H1 (cell line): ENCODE data around the gene RXRA. TPM values are rescaled to one million over a fixed set of nuclear protein-coding genes. Genes with fewer than 3 reads are reported as not detected.

Experiments
- CTCF ChIA-PET: fragments of 300-600 bp; sonication (Branson Sonifier 250); formaldehyde crosslinking; loops from one replicate; lab custom pipeline; 2021; ENCODE audit not compliant: partially characterized antibody; lab: Charles Lee
- POLR2A ChIA-PET: fragments of 300-600 bp; sonication (Branson Sonifier 250); formaldehyde crosslinking; loops from one replicate; lab custom pipeline; 2021; ENCODE audit warnings: inconsistent platforms; ENCODE audit not compliant: partially characterized antibody; lab: Charles Lee
- DNase-seq, 2 experiments: peaks; one replicate each; pipeline versions ENCODE4 v3.0.0 to v3.0.0-alpha.2; 2010 to 2022; ENCODE audit warnings: low spot score in 2 of 2, low read depth in 1 of 2, mixed read lengths in 1 of 2
- FAIRE-seq: peaks from 2 replicates; lab custom pipeline; 2011; peaks lifted over from hg19 to GRCh38; lab: Jason Lieb, UNC
- H2AFZ ChIP-seq: 2 replicates; pipeline ENCODE4 v1.8.1; 2012; ENCODE audit warnings: low read length, inconsistent platforms
- H2AK5ac ChIP-seq: 2 replicates; pipeline ENCODE4 v1.6.1; 2013; ENCODE audit warnings: low read depth, low read length
- H2BK120ac ChIP-seq: replicated peaks from 2 replicates; pipeline ENCODE3; 2013; ENCODE audit warnings: low read depth, low read length, inconsistent platforms
- H2BK12ac ChIP-seq: 2 replicates; pipeline ENCODE4 v1.6.1; 2013; ENCODE audit warnings: low read depth, low read length
- H2BK15ac ChIP-seq: 2 replicates; pipeline ENCODE4 v1.6.1; 2013; ENCODE audit warnings: low read length
- H2BK20ac ChIP-seq: 2 replicates; pipeline ENCODE4 v1.6.1; 2013; ENCODE audit warnings: low read length
- H2BK5ac ChIP-seq: 2 replicates; pipeline ENCODE4 v1.6.1; 2013; ENCODE audit warnings: low read depth, low read length
- H3K14ac ChIP-seq: 2 replicates; pipeline ENCODE4 v1.6.1; 2013; ENCODE audit warnings: inconsistent platforms; ENCODE audit not compliant: insufficient read length
- H3K18ac ChIP-seq: 2 replicates; pipeline ENCODE4 v1.6.1; 2013; ENCODE audit warnings: low read length; ENCODE audit errors: extremely low read depth
- H3K23ac ChIP-seq: 2 replicates; pipeline ENCODE4 v1.6.1; 2013; ENCODE audit warnings: inconsistent platforms; ENCODE audit not compliant: insufficient read length
- H3K23me2 ChIP-seq: 2 replicates; pipeline ENCODE4 v1.6.1; 2013; ENCODE audit warnings: low read depth, low read length
- H3K27ac ChIP-seq: 2 replicates; pipeline ENCODE4 v1.6.1; 2011; ENCODE audit warnings: low read depth, low read length, inconsistent platforms
- H3K27me3 ChIP-seq, 4 experiments: replicated peaks in 1 of 4; 1 replicate in 1 of 4; 2 replicates in 3 of 4; pipeline versions ENCODE4 v1.6.1 to v1.8.1; 2011 to 2013; ENCODE audit warnings: low read length in 3 of 4, mild to moderate bottlenecking in 3 of 4, inconsistent platforms in 2 of 4, mixed read lengths in 2 of 4, moderate library complexity in 1 of 4; ENCODE audit not compliant: control insufficient read depth in 3 of 4, insufficient read depth in 3 of 4; ENCODE audit errors: extremely low read depth in 1 of 4
- H3K36me3 ChIP-seq, 4 experiments: 2 replicates each; pipeline versions ENCODE4 v1.6.1 to v1.8.1; 2011 to 2013; ENCODE audit warnings: mild to moderate bottlenecking in 4 of 4, low read length in 3 of 4, moderate library complexity in 2 of 4, control low read depth in 1 of 4, inconsistent platforms in 1 of 4; ENCODE audit not compliant: insufficient read depth in 4 of 4, control insufficient read depth in 2 of 4
- H3K4ac ChIP-seq: replicated peaks from 2 replicates; pipeline ENCODE3; 2013; ENCODE audit warnings: low read length, low read depth, mixed read lengths, inconsistent platforms; ENCODE audit not compliant: insufficient read length
- H3K4me1 ChIP-seq, 4 experiments: replicated peaks in 1 of 4; 1 replicate in 1 of 4; 2 replicates in 3 of 4; pipeline versions ENCODE4 v1.6.1 to v1.8.1; 2011 to 2013; ENCODE audit warnings: low read length in 3 of 4, inconsistent platforms in 2 of 4, mixed read lengths in 1 of 4; ENCODE audit not compliant: insufficient read depth in 4 of 4, control insufficient read depth in 3 of 4
- H3K4me2 ChIP-seq, 2 experiments: 2 replicates each; pipeline versions ENCODE4 v1.6.1 to v1.8.1; 2011 to 2013; ENCODE audit warnings: low read depth in 2 of 2, low read length in 2 of 2, control low read depth in 1 of 2, inconsistent platforms in 1 of 2, mild to moderate bottlenecking in 1 of 2; ENCODE audit not compliant: insufficient read depth in 1 of 2
- H3K4me3 ChIP-seq, 4 experiments: fragments of 200-600, 300-600 bp in 1 of 4; sonication (generic), shearing (Covaris generic), sonication (Bioruptor Twin) in 1 of 4; 2 replicates each; pipeline versions ENCODE4 v1.5.1 to v1.8.1; 2011 to 2016; ENCODE audit warnings: low read length in 4 of 4, low read depth in 3 of 4, control low read depth in 2 of 4, inconsistent platforms in 2 of 4, mild to moderate bottlenecking in 2 of 4, mixed read lengths in 1 of 4, moderate library complexity in 1 of 4; ENCODE audit not compliant: insufficient read depth in 2 of 4; ENCODE audit errors: extremely low read depth in 1 of 4
- H3K56ac ChIP-seq: replicated peaks from 2 replicates; pipeline ENCODE3; 2013; ENCODE audit warnings: low read depth, mild to moderate bottlenecking, mixed read lengths, low read length, inconsistent platforms; ENCODE audit not compliant: insufficient read length
- H3K79me1 ChIP-seq: 2 replicates; pipeline ENCODE4 v1.6.1; 2013; ENCODE audit warnings: low read depth, low read length, control low read depth
- H3K79me2 ChIP-seq, 2 experiments: 2 replicates each; pipeline versions ENCODE4 v1.6.1 to v1.8.1; 2012 to 2013; ENCODE audit warnings: low read length in 2 of 2, mild to moderate bottlenecking in 2 of 2, inconsistent platforms in 1 of 2; ENCODE audit not compliant: insufficient read depth in 2 of 2, control insufficient read depth in 1 of 2
- H3K9ac ChIP-seq, 4 experiments: replicated peaks in 1 of 4; 1 replicate in 1 of 4; 2 replicates in 3 of 4; pipeline versions ENCODE4 v1.6.1 to v1.8.1; 2011 to 2013; ENCODE audit warnings: low read depth in 3 of 4, low read length in 3 of 4, control low read depth in 2 of 4, mild to moderate bottlenecking in 2 of 4, moderate library complexity in 2 of 4, inconsistent platforms in 1 of 4; ENCODE audit errors: extremely low read depth in 1 of 4
- H3K9me3 ChIP-seq, 2 experiments: 2 replicates each; pipeline versions ENCODE4 v1.6.1 to v1.8.1; 2012 to 2013; ENCODE audit warnings: mild to moderate bottlenecking in 2 of 2, moderate library complexity in 2 of 2, control low read depth in 1 of 2, inconsistent platforms in 1 of 2, low read depth in 1 of 2, low read length in 1 of 2, mixed read lengths in 1 of 2; ENCODE audit not compliant: insufficient read depth in 2 of 2
- H4K20me1 ChIP-seq, 2 experiments: replicated peaks in 1 of 2; 2 replicates each; pipeline versions ENCODE3 to v1.8.1; 2011 to 2013; ENCODE audit warnings: inconsistent platforms in 2 of 2, low read length in 2 of 2, mild to moderate bottlenecking in 1 of 2; ENCODE audit not compliant: insufficient read depth in 2 of 2, control insufficient read depth in 1 of 2
- H4K5ac ChIP-seq: 2 replicates; pipeline ENCODE4 v1.6.1; 2013; ENCODE audit warnings: low read length, low read depth, mixed read lengths, inconsistent platforms; ENCODE audit not compliant: insufficient read length
- H4K8ac ChIP-seq: 2 replicates; pipeline ENCODE4 v1.8.0; 2013; ENCODE audit warnings: mild to moderate bottlenecking, moderate library complexity, low read length, inconsistent platforms; ENCODE audit not compliant: insufficient read depth; ENCODE audit errors: extremely low read depth
- H4K91ac ChIP-seq: replicated peaks from 2 replicates; pipeline ENCODE3; 2013; ENCODE audit warnings: low read length, mixed read lengths, inconsistent platforms; ENCODE audit not compliant: insufficient read length
- CTCF ChIP-seq, 3 experiments: IDR thresholded peaks; 1 replicate in 2 of 3; 2 replicates in 1 of 3; pipeline versions ENCODE4 v1.5.1 to v1.6.1; 2011; ENCODE audit warnings: low read length in 3 of 3, mild to moderate bottlenecking in 3 of 3, inconsistent platforms in 2 of 3, low read depth in 1 of 3, moderate library complexity in 1 of 3; ENCODE audit not compliant: insufficient read depth in 1 of 3; ENCODE audit errors: control extremely low read depth in 1 of 3
- RAD21 ChIP-seq, 2 experiments: IDR thresholded peaks in 1 of 2; conservative IDR thresholded peaks in 1 of 2; 2 replicates each; pipeline ENCODE4 v1.6.1; 2011; ENCODE audit warnings: low read depth in 2 of 2, low read length in 2 of 2, improper control_type of control experiment in 1 of 2, inconsistent platforms in 1 of 2, mild to moderate bottlenecking in 1 of 2, moderate library complexity in 1 of 2
- TBP ChIP-seq: IDR thresholded peaks from 2 replicates; pipeline ENCODE4 v1.6.1; 2011; ENCODE audit warnings: low read depth, low read length, improper control_type of control experiment
- WGBS, 2 experiments: shearing (Covaris generic) in 1 of 2; methylation state at CpG; one replicate each; pipeline versions ENCODE4 v1.1.6 to v1.1.7; 2013 to 2015; ENCODE audit warnings: low lambda C conversion rate in 2 of 2, mixed read lengths in 2 of 2, inconsistent platforms in 1 of 2, low coverage in 1 of 2, missing lambda C conversion rate in 1 of 2; ENCODE audit not compliant: insufficient replicate concordance in 2 of 2, insufficient coverage in 1 of 2, insufficient read length in 1 of 2; ENCODE audit errors: extremely low coverage in 1 of 2, missing lambda C conversion rate in 1 of 2; 5-methylcytosine and 5-hydroxymethylcytosine counted together
- polyA plus RNA-seq, 7 experiments: library from polyadenylated mRNA; depleted of rRNA in 3 of 7; stranded (reverse) in 5 of 7; unstranded in 2 of 7; fragments of >200 nt in 5 of 7; fragments of 200-250 nt in 2 of 7; gene quantifications; 1 replicate in 5 of 7; 2 replicates in 1 of 7; 4 replicates in 1 of 7; pipeline versions ENCODE4 v1.2.1 to v1.2.3, GENCODE V29; 2011 to 2013; ENCODE audit warnings: missing spikeins in 2 of 7, mixed read lengths in 2 of 7
- total RNA-seq: library from RNA; stranded (reverse); fragmentation: NEBNext Ultra II Directional; extraction: Animal tissue kit (Norgen Biotek cat#: 25700); gene quantifications from 2 replicates; pipeline ENCODE4 v1.2.1, GENCODE V29; 2021

The RXRA gene
- total and polyA plus RNA-seq, 2 of the 8 experiments (the other 6 are each of a cell fraction or from before 2014, with no cell fraction given): 9.8 to 29.4 TPM

DNA sequence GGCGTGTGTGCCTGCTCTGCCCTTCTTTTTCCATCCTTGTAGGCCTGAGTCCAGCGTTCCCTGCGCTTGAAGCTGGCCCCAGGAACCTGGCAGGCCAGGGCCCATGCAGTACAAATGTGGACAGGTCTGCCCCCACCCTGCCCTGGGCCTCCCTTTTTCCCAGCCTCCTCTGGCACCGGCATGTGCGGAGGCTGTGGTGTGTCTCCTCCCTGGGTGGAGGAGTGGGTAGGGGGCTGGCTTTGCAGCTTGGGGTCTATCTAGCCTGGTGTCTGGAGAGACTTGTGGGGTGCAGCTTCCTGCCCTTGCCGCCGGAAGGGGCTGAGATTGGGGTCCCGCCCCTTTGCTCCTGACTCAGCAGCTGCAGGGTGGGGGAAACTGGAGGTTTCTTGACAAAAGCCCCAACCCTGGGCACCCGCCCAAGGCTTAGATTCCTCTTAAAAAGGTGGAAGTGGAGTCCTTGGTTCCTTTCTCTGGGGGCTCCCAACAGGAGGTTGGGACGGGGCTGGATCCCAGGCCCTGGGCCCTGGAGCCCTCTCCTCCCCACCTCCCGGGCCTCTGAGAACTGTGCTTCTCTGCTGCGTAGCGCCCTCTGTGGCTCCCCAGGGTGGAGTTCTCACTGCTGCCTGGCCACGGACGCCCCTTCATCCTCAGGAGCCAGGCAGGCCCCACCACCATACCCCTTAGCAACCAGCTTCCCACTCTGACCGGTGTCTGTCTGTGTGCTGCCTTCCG lies 18.0 kb downstream of the RXRA start:
- Histone ChIP-seq H3K4me2 (no peak overlapping the region), H4K91ac (no peak overlapping the region), H2BK12ac (no peak overlapping the region), H2BK20ac (no peak overlapping the region), H3K23ac (no peak overlapping the region), H2AFZ (no peak overlapping the region), H3K36me3 (no peaks in the 10 kb centered on the region), H3K79me1 (peaks cover 38% of the 10 kb centered on the region), H3K14ac (no peak overlapping the region), H3K79me2 (peaks cover 3 to 83% of the 10 kb centered on the region in 2 experiments; a peak in 3 of 4 replicates), H3K18ac (no peak overlapping the region), H2BK15ac (no peak overlapping the region), H3K4me3 (no peak overlapping the region), H3K27ac (no peak overlapping the region), H3K9me3 (no peaks in the 10 kb centered on the region), H2AK5ac (no peak overlapping the region), H2BK120ac (no peak overlapping the region), H3K56ac (no peak overlapping the region), H3K27me3 (no peaks in the 10 kb centered on the region), H4K20me1 (peaks cover 13 to 54% of the 10 kb centered on the region in 2 experiments), H3K23me2 (no peaks in the 10 kb centered on the region; the same call in 1 of the 2 replicates), H4K8ac (no peak overlapping the region), H4K5ac (no peak overlapping the region), H3K4me1 (no peaks in the 10 kb centered on the region; a peak in 1 of 7 replicates), H3K9ac (no peak overlapping the region), H2BK5ac (peak overlapping the region; percentile 52; the same call in 1 of the 2 replicates), H3K4ac (no peak overlapping the region)
- 83% methylated on average over 11 of the region's 17 CpGs; no CpG with 5 or more reads in 1 of the 2 experiments for WGBS, 2 experiments
- FAIRE-seq (no peak), DNase-seq (no peak)
- TF ChIP-seq RAD21 (IDR thresholded peaks at IDR 0.05 in 1 of 2, conservative IDR thresholded peaks at IDR 0.05 in 1 of 2; ENCODE audit: low read depth in 2 of 2, low read length in 2 of 2) (peak; percentile 14 to 44; a peak in 3 of 4 replicates), TBP (no peak), CTCF (IDR thresholded peaks at IDR 0.05; ENCODE audit: control extremely low read depth in 1 of 3, insufficient read depth in 1 of 3, low read depth in 1 of 3, low read length in 3 of 3) (peak in 2 of 3 experiments; percentile 37 to 51; a peak in 2 of 4 replicates)
- ChIA-PET CTCF (interaction anchor here (0.6 to 3.0 kb wide), 12 partner anchors 10 to 586 kb away, joined by 3 to 17 read pairs (median 4); no protein-coding TSS in a partner anchor), POLR2A (no interaction called here)
